Smooth muscle cell (in vitro differentiated cells): Measurements from ENCODE around the gene ATAT1. TPM values are rescaled to one million over a fixed set of nuclear protein-coding genes. Genes with fewer than 3 reads are reported as not detected.
"Not testable (repeated sequence)": the region's sequence is repeated elsewhere in the genome, so short reads cannot be mapped to it uniquely, and the experiment has no call there.

Experiments
- DNase-seq: peaks from one replicate; lab custom pipeline; 2025; ENCODE audit not compliant: unreplicated experiment; lab: John Stamatoyannopoulos, UW
- H2AFZ ChIP-seq: fragments of 200-600 bp; sonication (generic); 2 replicates; pipeline ENCODE4 v1.6.0; 2016; ENCODE audit warnings: antibody characterized with exemption, low read depth, mild to moderate bottlenecking
- H3F3A ChIP-seq: fragments of 200-600 bp; sonication (generic); 2 replicates; pipeline ENCODE4 v1.6.0; 2017; ENCODE audit warnings: antibody characterized with exemption, low read depth
- H3K27ac ChIP-seq: fragments of 200-600 bp; sonication (generic); 2 replicates; pipeline ENCODE4 v1.5.1; 2016; ENCODE audit warnings: low read depth, mild to moderate bottlenecking
- H3K27me3 ChIP-seq: fragments of 200-600 bp; sonication (generic); 2 replicates; pipeline ENCODE4 v1.6.1; 2016; ENCODE audit warnings: low read depth, mild to moderate bottlenecking
- H3K36me3 ChIP-seq: fragments of 200-600 bp; sonication (generic); 2 replicates; pipeline ENCODE4 v1.5.1; 2016; ENCODE audit warnings: low read depth
- H3K4me1 ChIP-seq: fragments of 200-600 bp; sonication (generic); 2 replicates; pipeline ENCODE4 v1.5.1; 2016; ENCODE audit warnings: low read depth
- H3K4me2 ChIP-seq: fragments of 200-600 bp; sonication (generic); 2 replicates; pipeline ENCODE4 v1.6.0; 2016; ENCODE audit warnings: mild to moderate bottlenecking
- H3K4me3 ChIP-seq: fragments of 200-600 bp; sonication (generic); 2 replicates; pipeline ENCODE4 v1.5.1; 2016; ENCODE audit warnings: mild to moderate bottlenecking
- H3K79me2 ChIP-seq: fragments of 200-600 bp; sonication (generic); 2 replicates; pipeline ENCODE4 v1.6.0; 2016; ENCODE audit warnings: low read depth, mild to moderate bottlenecking
- H3K9ac ChIP-seq: fragments of 200-600 bp; sonication (generic); 2 replicates; pipeline ENCODE4 v1.6.0; 2016; ENCODE audit warnings: low read depth
- H3K9me3 ChIP-seq: fragments of 200-600 bp; sonication (generic); replicated peaks from 2 replicates; pipeline ENCODE4 v1.5.1; 2016; ENCODE audit warnings: low read depth
- H4K20me1 ChIP-seq: fragments of 200-600 bp; sonication (generic); 2 replicates; pipeline ENCODE4 v1.6.0; 2016; ENCODE audit warnings: low read depth
- CTCF ChIP-seq: fragments of 200-600 bp; sonication (generic); IDR thresholded peaks from 2 replicates; pipeline ENCODE4 v1.5.1; 2017; ENCODE audit warnings: borderline replicate concordance, mild to moderate bottlenecking, antibody characterized with exemption; ENCODE audit not compliant: insufficient read depth, poor library complexity, severe bottlenecking
- WGBS: methylation state at CpG from one replicate; pipeline ENCODE4 v1.1.7; 2016; ENCODE audit warnings: low lambda C conversion rate; 5-methylcytosine and 5-hydroxymethylcytosine counted together
- polyA plus RNA-seq: library from polyadenylated mRNA; unstranded; fragments of >200 nt; fragmentation: Nextera tagmentation; extraction: Ambion mirVana; gene quantifications from 2 replicates; pipeline ENCODE4 v1.2.1, GENCODE V29; 2016
- total RNA-seq: library from RNA; depleted of rRNA; stranded (reverse); fragments of >200 nt; gene quantifications from 2 replicates; pipeline ENCODE4 v1.2.3, GENCODE V29; 2014

Gene ATAT1
- total and polyA plus RNA-seq, 2 experiments from 2014 or later: 8.5 to 16.5 TPM

GRCh38 chr6:30597315-30598144 is 29.1 kb upstream of the ATAT1 start:
- not testable (repeated sequence) for H3K36me3 ChIP-seq, H3K9ac ChIP-seq, DNase-seq, H3K27ac ChIP-seq, H3K27me3 ChIP-seq, H3K4me3 ChIP-seq, H3K79me2 ChIP-seq, H3K9me3 ChIP-seq, H2AFZ ChIP-seq, H3K4me2 ChIP-seq, H3K4me1 ChIP-seq
- Histone ChIP-seq H3F3A (peaks cover 31% of the 10 kb centered on the region), H4K20me1 (peaks cover 32% of the 10 kb centered on the region)
- TF ChIP-seq CTCF: peak; percentile 57
- WGBS: 76% methylated on average over 13 of the region's 15 CpGs

DNA sequence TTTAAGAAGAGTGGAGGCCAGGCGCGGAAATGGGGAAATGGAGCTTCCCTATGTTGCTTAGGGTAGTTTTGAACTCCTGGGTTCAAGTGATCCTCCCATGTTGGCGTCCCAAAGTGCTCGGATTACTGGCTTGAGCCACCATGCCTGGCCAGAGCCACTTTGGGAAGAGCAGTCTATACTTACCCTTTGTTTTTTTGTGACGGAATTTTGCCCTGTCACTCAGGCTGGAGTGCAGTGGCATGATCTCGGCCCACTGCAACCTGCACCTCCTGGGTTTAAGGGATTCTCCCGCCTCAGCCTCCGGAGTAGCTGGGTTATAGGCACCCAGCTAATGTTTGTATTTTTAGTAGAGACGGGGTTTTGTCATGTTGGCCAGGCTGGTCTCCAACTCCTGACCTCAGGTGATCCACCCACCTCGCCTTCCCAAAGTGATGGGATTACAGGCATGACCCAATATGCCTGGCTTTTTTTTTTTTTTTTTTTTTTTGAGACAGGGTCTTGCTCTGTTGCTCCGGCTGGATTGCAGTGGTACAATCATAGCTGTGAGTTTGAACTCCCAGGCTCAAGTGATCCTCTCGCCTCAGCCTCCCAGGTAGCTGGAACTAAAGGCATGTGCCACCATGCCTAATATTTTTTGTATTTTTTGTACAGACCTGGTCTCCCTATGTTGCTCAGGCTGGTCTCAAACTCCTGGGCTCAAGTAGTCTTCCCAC is 27.6 kb upstream of the ATAT1 start:
- H3K27me3 ChIP-seq: no peaks in the 10 kb centered on the region
- WGBS: 94% methylated on average over 12 of the region's 12 CpGs
- no peak overlapping the region for H2AFZ ChIP-seq
- no peaks in the 10 kb centered on the region for H3K4me1 ChIP-seq
- peaks cover 18% of the 10 kb centered on the region for H3K36me3 ChIP-seq
- no peak for DNase-seq
- H3K4me2 ChIP-seq: no peak overlapping the region
- TF ChIP-seq CTCF: no peak
- H3K4me3 ChIP-seq: no peak overlapping the region
- H3K9me3 ChIP-seq: no peaks in the 10 kb centered on the region
- H3K9ac ChIP-seq: no peak overlapping the region
- H3K79me2 ChIP-seq: no peaks in the 10 kb centered on the region
- peaks cover 43% of the 10 kb centered on the region for H3F3A ChIP-seq
- peak overlapping the region; percentile 7 for H3K27ac ChIP-seq
- H4K20me1 ChIP-seq: peaks cover 47% of the 10 kb centered on the region

DNA sequence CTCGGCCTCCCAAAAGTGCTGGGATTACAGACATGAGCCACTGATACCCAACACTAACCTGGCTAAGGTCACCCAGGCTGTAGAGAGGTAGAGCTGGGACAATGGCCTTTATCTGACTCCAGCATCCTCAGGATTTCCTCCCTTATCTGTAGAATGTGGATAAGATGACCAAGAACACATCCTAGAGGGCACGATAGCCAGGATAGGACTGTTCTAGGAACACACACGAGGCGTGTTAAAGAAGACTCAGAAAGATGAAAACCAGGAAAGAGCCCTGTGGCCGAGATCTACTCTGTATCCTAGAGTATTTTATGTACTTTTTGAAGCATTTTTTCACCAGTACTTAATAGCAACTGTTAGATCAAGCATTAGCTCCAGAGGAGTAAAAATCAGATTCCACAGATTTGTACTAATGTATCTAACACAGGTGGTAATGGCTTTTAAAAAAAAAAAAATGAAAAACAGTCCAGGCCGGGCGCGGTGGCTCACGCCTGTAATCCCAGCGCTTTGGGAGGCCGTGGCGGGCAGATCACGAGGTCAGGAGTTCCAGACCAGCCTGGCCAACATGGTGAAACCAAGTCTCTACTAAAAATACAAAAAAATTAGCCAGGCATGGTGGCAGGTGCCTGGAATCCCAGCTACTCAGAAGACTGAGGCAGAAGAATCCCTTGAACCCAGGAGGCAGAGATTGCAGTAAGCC is 26.9 kb upstream of the ATAT1 start:
- H3K79me2 ChIP-seq: no peaks in the 10 kb centered on the region
- WGBS: 92% methylated on average over 13 of the region's 13 CpGs
- peaks cover 22% of the 10 kb centered on the region for H3K36me3 ChIP-seq
- DNase-seq: no peak
- H3K4me3 ChIP-seq: no peak overlapping the region
- no peak overlapping the region for H3K9ac ChIP-seq
- no peak overlapping the region for H2AFZ ChIP-seq
- H3K27ac ChIP-seq: peak overlapping the region; percentile 7
- H3K4me2 ChIP-seq: no peak overlapping the region
- no peak for TF ChIP-seq CTCF
- H4K20me1 ChIP-seq: peaks cover 54% of the 10 kb centered on the region
- H3K4me1 ChIP-seq: no peaks in the 10 kb centered on the region
- H3K9me3 ChIP-seq: no peaks in the 10 kb centered on the region
- H3F3A ChIP-seq: peaks cover 43% of the 10 kb centered on the region
- H3K27me3 ChIP-seq: no peaks in the 10 kb centered on the region
